SH-SY5Y (cell line): ENCODE measurements around the gene ADRA1B.

Experiments
- GATA2 ChIP-seq: IDR thresholded peaks from 2 replicates; pipeline ENCODE4 v1.6.1; 2011; ENCODE audit warnings: mild to moderate bottlenecking, low read depth, low read length
- GATA3 ChIP-seq: IDR thresholded peaks from 2 replicates; pipeline ENCODE4 v1.6.1; 2011; ENCODE audit warnings: low read depth, mild to moderate bottlenecking, low read length, moderate library complexity

DNA sequence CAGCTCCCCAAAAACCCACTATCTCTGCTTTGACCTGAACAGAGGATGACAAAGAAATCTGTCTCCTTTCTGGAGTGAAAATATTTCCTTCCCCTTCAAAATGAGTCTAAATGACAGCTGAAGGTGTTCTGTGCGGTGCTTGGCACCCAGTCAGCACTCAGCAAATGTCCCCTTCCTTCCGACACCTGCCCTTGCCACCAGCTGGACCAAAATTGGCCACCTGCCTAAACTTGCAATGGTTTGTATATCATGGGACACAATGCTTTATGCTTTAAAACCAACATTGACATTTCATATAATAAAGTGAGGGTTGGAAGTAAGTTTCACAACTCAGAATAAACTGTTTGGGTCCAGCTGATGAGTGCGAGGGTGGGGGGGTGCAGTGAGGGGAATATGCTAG, 85.2 kb downstream of the ADRA1B start:
- TF ChIP-seq GATA2: no peak
- TF ChIP-seq GATA3: no peak
